Keratinocyte (primary cell): Measurements from ENCODE around the gene DCLK1. TPM values are rescaled to one million over a fixed set of nuclear protein-coding genes. Genes with fewer than 3 reads are reported as not detected.

Source experiments
- DNase-seq: peaks from one replicate; pipeline ENCODE4 v3.0.0-alpha.2; 2011; ENCODE audit warnings: low read depth, missing footprints, low spot score
- FAIRE-seq: peaks from 2 replicates; lab custom pipeline; 2011; peaks lifted over from hg19 to GRCh38; lab: Jason Lieb, UNC
- H2AFZ ChIP-seq: 2 replicates; pipeline ENCODE4 v1.6.0; 2012; ENCODE audit warnings: low read length, control low read depth, inconsistent platforms; ENCODE audit not compliant: control insufficient read depth
- H3K27ac ChIP-seq: 2 replicates; pipeline ENCODE4 v1.5.1; 2011; ENCODE audit warnings: low read length; ENCODE audit not compliant: control insufficient read depth, insufficient read depth
- H3K27me3 ChIP-seq: 3 replicates; pipeline ENCODE4 v1.6.0; 2011; ENCODE audit warnings: low read length; ENCODE audit not compliant: control insufficient read depth, insufficient read depth; ENCODE audit errors: extremely low read depth
- H3K36me3 ChIP-seq, 2 experiments: 2 replicates in 1 of 2; 3 replicates in 1 of 2; pipeline ENCODE4 v1.5.1; 2011; ENCODE audit warnings: low read length in 2 of 2, mild to moderate bottlenecking in 1 of 2; ENCODE audit not compliant: control insufficient read depth in 2 of 2, insufficient read depth in 2 of 2; ENCODE audit errors: extremely low read depth in 1 of 2
- H3K4me1 ChIP-seq: 3 replicates; pipeline ENCODE4 v1.5.1; 2011; ENCODE audit warnings: low read length; ENCODE audit not compliant: control insufficient read depth, insufficient read depth; ENCODE audit errors: extremely low read depth
- H3K4me2 ChIP-seq: 3 replicates; pipeline ENCODE4 v1.6.0; 2011; ENCODE audit warnings: low read depth, low read length; ENCODE audit not compliant: control insufficient read depth, insufficient read depth; ENCODE audit errors: extremely low read depth
- H3K4me3 ChIP-seq, 3 experiments: fragments of 200-600 bp in 1 of 3; sonication (generic) in 1 of 3; 2 replicates in 2 of 3; 3 replicates in 1 of 3; pipeline ENCODE4 v1.5.1; 2011 to 2016; ENCODE audit warnings: low read length in 3 of 3, mild to moderate bottlenecking in 3 of 3, control low read depth in 2 of 3, inconsistent platforms in 1 of 3, low read depth in 1 of 3, mixed read lengths in 1 of 3, mixed run types in 1 of 3, moderate library complexity in 1 of 3; ENCODE audit not compliant: control insufficient read depth in 2 of 3, insufficient read depth in 2 of 3; ENCODE audit errors: extremely low read depth in 1 of 3
- H3K79me2 ChIP-seq: 2 replicates; pipeline ENCODE4 v1.6.0; 2012; ENCODE audit warnings: low read length; ENCODE audit not compliant: control insufficient read depth, insufficient read depth
- H3K9ac ChIP-seq: 3 replicates; pipeline ENCODE4 v1.6.0; 2011; ENCODE audit warnings: low read length; ENCODE audit not compliant: control insufficient read depth, insufficient read depth; ENCODE audit errors: extremely low read depth
- H3K9me1 ChIP-seq: 3 replicates; pipeline ENCODE4 v1.6.0; 2011; ENCODE audit warnings: low read length; ENCODE audit not compliant: control insufficient read depth, insufficient read depth; ENCODE audit errors: extremely low read depth
- H3K9me3 ChIP-seq: 2 replicates; pipeline ENCODE4 v1.5.1; 2012; ENCODE audit warnings: low read depth, low read length; ENCODE audit not compliant: control insufficient read depth
- H4K20me1 ChIP-seq: 3 replicates; pipeline ENCODE4 v1.6.0; 2011; ENCODE audit warnings: low read length; ENCODE audit not compliant: control insufficient read depth, insufficient read depth; ENCODE audit errors: extremely low read depth
- CTCF ChIP-seq, 3 experiments: IDR thresholded peaks in 1 of 3; conservative IDR thresholded peaks in 1 of 3; optimal IDR thresholded peaks in 1 of 3; 2 replicates in 2 of 3; 3 replicates in 1 of 3; pipeline versions ENCODE3 to v1.5.1; 2011; ENCODE audit warnings: low read length in 3 of 3, mild to moderate bottlenecking in 3 of 3, moderate library complexity in 2 of 3, control low read depth in 1 of 3, inconsistent platforms in 1 of 3; ENCODE audit not compliant: insufficient read depth in 2 of 3; ENCODE audit errors: extremely low read depth in 1 of 3
- EZH2 ChIP-seq: IDR thresholded peaks from one replicate; pipeline ENCODE4 v1.6.1; 2012; ENCODE audit warnings: inconsistent platforms, mild to moderate bottlenecking, low read length, moderate library complexity
- dilution Hi-C: fragments of 300-500 bp; cut with MboI; formaldehyde crosslinking; loops from one replicate; pipeline ENCODE4 v1.7.0; 2020; ENCODE audit warnings: low sequenced_read_pairs; ENCODE audit not compliant: extremely low pct_ligation_motif_present
- polyA plus RNA-seq, 5 experiments: library from polyadenylated mRNA; depleted of rRNA in 3 of 5; stranded (reverse) in 3 of 5; stranded (forward) in 1 of 5; unstranded in 1 of 5; fragments of >200 nt; gene quantifications; 1 replicate in 1 of 5; 2 replicates in 3 of 5; 3 replicates in 1 of 5; pipeline versions ENCODE4 v1.2.1 to v1.2.3, GENCODE V29; 2011 to 2012; ENCODE audit warnings: missing spikeins in 2 of 5, low read depth in 1 of 5, low replicate concordance in 1 of 5

Gene DCLK1
- polyA plus RNA-seq, 1 donor (not counting 4 experiments of a cell fraction or from before 2014, with no cell fraction given) = 0.04 TPM

- FAIRE-seq = no peak
- H2AFZ ChIP-seq = no peak overlapping the region
- no peaks in the 10 kb centered on the region for H3K27me3 ChIP-seq
- H3K36me3 ChIP-seq = no peaks in the 10 kb centered on the region
- H3K27ac ChIP-seq = no peak overlapping the region
- dilution Hi-C loops = no loop called here
- H3K4me2 ChIP-seq = no peak overlapping the region
- no peaks in the 10 kb centered on the region for H3K9me1 ChIP-seq
- H3K4me3 ChIP-seq = no peak overlapping the region
- H3K9ac ChIP-seq = no peak overlapping the region
- no peaks in the 10 kb centered on the region for H4K20me1 ChIP-seq
- no peaks in the 10 kb centered on the region for H3K4me1 ChIP-seq
- no peak for TF ChIP-seq CTCF (optimal IDR thresholded peaks at IDR 0.05 in 1 of 3, IDR thresholded peaks at IDR 0.05 in 1 of 3, conservative IDR thresholded peaks at IDR 0.05 in 1 of 3; ENCODE audit: extremely low read depth in 1 of 3, insufficient read depth in 2 of 3, low read length in 3 of 3)
- DNase-seq = no peak
- no peaks in the 10 kb centered on the region for H3K9me3 ChIP-seq
- H3K79me2 ChIP-seq = no peaks in the 10 kb centered on the region
Observed at GRCh38 chr13:35723053-35723461, 408.1 kb downstream of the DCLK1 start.

GRCh38 chr13:35722458-35723052 is 408.6 kb downstream of the DCLK1 start:
- Histone ChIP-seq H3K4me3 (no peak overlapping the region), H3K27ac (no peak overlapping the region), H3K79me2 (no peaks in the 10 kb centered on the region), H3K36me3 (no peaks in the 10 kb centered on the region), H3K27me3 (no peaks in the 10 kb centered on the region), H2AFZ (no peak overlapping the region), H3K9me1 (no peaks in the 10 kb centered on the region), H4K20me1 (no peaks in the 10 kb centered on the region), H3K9me3 (no peaks in the 10 kb centered on the region), H3K4me2 (no peak overlapping the region), H3K9ac (no peak overlapping the region), H3K4me1 (no peaks in the 10 kb centered on the region)
- no peak for DNase-seq
- TF ChIP-seq EZH2 (no peak), CTCF (optimal IDR thresholded peaks at IDR 0.05 in 1 of 3, IDR thresholded peaks at IDR 0.05 in 1 of 3, conservative IDR thresholded peaks at IDR 0.05 in 1 of 3; ENCODE audit: extremely low read depth in 1 of 3, insufficient read depth in 2 of 3, low read length in 3 of 3) (no peak)
- no peak for FAIRE-seq
- dilution Hi-C loops = no loop called here
